GM19463 (cell line): ENCODE data around the gene TRIM51G.
"Not testable (repeated sequence)": the region's sequence is repeated elsewhere in the genome, so short reads cannot be mapped to it uniquely, and the experiment has no call there.

ENCODE experiments used
- ATAC-seq: cut with Tn5 transposase; IDR thresholded peaks from one replicate; pipeline ENCODE4 v1.9.1; 2021; ENCODE audit warnings: mild to moderate bottlenecking, moderate library complexity; ENCODE audit not compliant: unreplicated experiment

TRIM51G gene, protein sequence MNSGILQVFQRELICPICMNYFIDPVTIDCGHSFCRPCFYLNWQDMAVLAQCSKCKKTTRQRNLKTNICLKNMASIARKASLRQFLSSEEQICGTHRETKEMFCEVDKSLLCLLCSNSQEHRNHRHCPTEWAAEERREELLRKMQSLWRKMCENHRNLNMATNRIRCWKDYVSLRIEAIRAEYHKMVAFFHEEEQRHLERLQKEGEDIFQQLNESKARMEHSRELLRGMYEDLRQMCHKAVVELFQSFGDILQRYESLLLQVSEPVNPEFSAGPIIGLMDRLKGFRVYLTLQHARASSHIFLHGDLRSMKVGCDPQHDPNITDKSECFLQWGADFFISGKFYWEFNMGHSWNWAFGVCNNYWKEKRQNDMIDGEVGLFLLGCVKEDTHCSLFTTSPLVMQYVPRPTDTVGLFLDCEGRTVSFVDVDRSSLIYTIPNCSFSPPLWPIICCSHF

DNA sequence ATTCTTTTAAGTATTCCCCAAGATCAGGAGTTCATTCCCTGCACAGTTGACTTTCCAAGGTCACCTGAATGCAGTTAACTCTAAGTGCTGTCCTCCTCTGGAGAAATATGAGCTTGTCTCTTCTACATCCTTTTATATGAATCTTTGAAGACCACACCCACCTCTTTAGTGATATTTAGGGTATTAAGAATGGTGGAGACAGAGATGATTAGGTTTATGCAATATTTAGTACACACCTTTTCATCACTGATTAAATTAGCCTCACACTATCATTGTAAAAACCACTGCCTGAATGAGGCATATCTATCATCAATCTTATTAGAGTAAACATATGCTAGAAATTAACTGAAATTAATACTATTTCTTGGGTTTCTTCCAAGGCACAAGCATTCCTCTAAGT is at the start of gene TRIM51G:
TSS of gene TRIM51G (minus strand) at position 101 of the 400 bp plus-strand sequence. CDS start 2,190 bp downstream, outside the sequence.
- ATAC-seq, result not testable (repeated sequence)

DNA sequence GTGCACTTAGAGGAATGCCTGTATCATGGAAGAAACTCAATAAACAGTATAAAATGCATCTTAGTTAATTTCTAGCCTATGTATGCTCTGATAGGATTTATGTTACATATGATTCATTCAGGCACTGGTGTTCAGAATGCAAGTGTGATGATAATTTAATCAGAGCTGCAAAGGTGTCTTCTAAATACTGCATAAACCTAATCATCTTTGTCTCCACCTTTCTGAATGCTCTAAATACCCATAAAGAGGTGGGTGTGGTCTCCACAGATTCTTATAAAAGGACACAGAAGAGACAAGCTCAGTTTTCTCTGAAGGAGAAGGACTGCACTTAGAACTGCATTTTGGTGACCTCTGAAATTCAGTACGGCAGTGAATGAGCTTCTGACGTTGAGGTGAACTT is 44.8 kb upstream of the TRIM51G start, which contains the start of gene TRIM49B:
TSS of gene TRIM49B (plus strand) at position 301 of the 400 bp plus-strand sequence. CDS start 2,777 bp downstream, outside the sequence.
- not testable (repeated sequence) for ATAC-seq

DNA sequence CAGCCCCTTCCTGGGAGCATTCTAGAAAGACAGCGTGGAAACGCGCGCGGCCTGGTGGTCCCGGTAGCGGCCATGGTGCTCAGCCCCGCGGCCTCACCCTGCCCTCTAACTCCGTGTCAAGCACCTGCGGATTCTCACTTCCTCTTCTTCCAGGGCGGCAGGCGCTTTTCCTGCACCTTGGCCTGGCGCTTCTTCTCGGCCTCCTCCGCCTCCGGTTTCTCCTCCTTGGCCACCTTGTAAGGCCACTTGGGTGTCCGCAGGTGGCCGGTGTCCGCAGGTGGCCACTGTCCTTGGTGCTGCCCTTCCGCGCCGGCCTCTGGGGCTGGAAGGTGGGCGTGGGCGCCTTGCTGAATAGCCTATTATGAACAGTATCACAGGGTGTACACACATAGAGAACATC is 15.1 kb downstream of the TRIM51G start:
- ATAC-seq, result not testable (repeated sequence)

DNA sequence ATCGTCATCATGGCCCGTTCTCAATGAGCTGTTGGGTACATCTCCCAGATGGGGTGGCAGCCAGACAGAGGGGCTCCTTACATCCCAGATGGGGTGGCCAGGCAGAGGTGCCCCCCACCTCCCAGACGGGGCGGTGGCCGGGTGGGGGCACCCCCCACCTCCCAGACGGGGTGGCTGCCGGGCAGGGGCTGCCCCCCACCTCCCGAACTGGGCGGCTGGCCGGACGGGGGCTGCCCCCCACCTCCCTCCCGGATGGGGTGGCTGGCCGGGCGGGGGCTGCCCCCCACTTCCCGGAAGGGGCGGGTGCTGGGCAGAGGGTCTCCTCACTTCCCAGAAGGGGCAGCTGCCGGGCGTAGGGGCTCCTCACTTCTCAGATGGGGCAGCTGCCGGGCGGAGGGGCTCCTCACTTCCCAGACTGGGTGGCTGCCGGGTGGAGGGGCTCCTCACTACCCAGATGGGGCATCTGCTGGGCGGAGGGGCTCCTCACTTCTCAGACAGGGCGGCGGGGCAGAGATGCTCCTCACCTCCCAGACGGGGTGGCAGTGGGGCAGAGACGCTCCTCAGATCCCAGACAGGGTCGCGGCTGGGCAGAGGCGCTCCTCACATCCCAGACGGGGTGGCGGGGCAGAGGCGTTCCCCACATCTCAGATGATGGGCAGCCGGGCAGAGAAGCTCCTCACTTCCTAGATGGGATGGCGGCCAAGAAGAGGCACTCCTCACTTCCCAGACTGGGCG is 28.2 kb downstream of the TRIM51G start:
- ATAC-seq, result not testable (repeated sequence)

DNA sequence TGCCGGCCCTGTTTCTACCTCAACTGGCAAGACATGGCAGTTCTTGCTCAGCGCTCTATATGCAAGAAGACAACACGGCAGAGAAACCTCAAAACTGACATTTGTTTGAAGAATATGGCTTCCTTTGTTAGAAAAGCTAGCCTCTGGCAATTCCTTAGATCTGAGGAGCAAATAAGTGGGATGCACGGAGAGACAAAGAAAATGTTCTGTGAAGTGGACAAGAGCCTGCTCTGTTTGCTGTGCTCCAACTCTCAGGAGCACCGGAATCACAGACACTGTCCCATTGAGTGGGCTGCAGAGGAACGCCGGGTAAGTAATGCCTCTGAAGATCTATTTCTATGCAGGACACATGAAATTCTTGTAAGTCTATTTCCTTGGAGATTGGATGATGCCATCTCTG is 37.9 kb downstream of the TRIM51G start:
- not testable (repeated sequence) for ATAC-seq
